ENCODE data around the gene MCRS1.
"Not testable (repeated sequence)": the region's sequence is repeated elsewhere in the genome, so short reads cannot be mapped to it uniquely, and the experiment has no call there.

MCRS1 gene

GRCh38 chr12:49539406-49540228 is 28.3 kb downstream of the MCRS1 start:
- DNase-seq, result no peak

DNA sequence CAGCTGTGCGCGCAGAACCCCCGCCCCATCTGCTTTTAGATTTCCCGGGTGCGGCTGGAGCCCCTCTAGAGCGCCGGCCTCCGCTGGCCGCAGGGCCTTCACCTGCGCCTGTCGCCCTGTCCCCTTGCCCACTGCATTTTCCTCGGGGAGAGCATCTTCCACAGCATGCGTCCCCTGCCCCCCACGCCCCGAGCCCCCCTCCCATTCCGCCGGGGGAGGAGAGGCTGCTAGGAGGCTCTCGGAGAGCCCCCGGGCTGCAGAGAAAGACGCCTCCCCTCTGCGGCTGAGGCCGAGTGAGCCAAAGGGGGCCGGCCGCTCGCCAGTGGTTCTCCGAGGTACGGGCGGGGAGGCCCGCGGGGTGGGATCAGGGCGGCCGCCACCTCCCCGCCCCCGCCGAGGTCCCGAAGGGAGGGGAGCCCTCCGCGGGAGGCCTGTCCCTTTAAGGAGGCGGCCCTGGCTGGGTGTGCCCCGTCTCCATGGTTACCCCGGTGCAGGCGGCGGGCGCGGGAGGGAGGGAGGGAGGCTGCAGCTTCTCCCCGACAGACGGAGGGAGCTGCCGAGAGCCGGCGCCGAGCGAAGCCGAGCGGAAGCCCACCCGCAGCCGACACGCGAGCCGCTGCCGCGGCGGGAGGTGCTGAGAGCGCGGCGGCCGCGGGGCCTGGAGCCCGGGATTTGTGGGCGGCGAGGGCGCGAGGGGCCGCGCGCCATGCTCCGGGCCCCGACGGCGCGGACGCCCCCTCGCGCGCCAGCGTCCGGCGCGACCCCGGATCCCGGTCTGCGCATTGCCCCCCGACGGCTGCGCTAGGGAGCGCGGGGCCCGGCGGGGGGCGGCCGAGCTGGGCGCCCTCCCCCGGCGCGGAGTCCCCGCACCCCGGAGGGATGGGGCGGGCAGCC is 29.2 kb downstream of the MCRS1 start, which contains the start of gene KCNH3:
Gene KCNH3, plus strand, starts transcription at position 521 of the 894 bp plus-strand sequence. CDS start 387 bp downstream, outside the sequence.
- peak in 1 of 2 experiments; percentile 19 for DNase-seq

- DNase-seq, result no peak
Measured at GRCh38 chr12:49537752-49538509, 30.0 kb downstream of the MCRS1 start.

DNA sequence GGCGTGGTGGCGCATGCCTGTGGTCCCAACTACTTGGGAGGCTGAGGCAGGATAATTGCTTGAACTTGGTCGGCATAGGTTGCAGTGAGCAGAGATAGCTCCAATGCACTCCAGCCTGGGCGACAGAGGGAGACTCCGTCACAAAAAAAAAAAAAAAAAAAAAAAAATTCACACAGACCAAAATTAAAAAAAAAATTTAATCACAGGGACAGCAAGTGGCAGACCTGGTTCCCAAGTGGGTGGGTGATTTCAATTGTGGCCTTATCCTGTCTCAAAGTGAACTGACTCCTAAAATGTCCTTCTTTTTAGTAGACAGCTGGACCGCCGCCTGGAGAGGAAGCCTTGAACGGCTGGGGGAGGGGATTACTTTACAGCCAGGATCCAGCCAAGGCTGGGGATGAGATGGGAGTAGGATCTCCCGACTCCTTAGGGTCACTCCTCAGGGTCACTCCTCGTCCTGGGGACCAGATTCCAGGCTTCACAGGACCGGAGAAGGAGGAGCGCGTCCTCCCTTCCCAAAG is 30.7 kb downstream of the MCRS1 start:
- DNase-seq, result no peak

- DNase-seq, result no peak
Measured at GRCh38 chr12:49536526-49537071, 31.3 kb downstream of the MCRS1 start.

GRCh38 chr12:49535921-49536525 is 31.9 kb downstream of the MCRS1 start:
- DNase-seq, result no peak

DNA sequence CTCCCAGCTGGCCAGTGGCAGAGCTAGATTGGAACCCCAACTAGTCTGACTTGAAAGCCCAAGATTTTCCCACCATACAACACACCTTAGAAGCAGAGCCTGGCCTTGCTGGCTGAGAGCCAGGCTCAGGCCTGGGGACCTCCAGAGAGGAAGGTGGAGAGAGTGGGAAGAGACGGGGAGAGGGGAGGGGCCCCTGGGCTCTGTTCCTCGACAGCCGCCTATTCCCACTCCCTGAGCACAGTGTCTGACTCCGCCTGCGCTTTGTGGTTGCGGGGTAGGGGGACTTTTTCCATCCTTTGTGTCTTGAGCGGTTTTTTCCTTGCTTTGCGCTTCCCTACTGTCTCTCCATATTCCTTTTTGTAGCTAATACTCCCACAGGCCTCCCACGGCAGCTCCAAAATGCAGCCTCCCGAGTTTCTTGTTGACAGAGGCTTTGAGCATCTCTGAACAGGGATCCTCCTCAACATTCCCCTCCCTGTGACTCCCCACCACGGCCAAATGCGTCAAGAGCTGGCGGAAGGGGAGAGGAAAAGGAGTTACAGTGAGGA is 33.1 kb downstream of the MCRS1 start:
- DNase-seq, result no peak

- DNase-seq, result not testable (repeated sequence)
Measured at GRCh38 chr12:49534122-49534521, 33.8 kb downstream of the MCRS1 start.

- DNase-seq, result no peak
Measured at GRCh38 chr12:49533331-49533730, 34.6 kb downstream of the MCRS1 start.

GRCh38 chr12:49531745-49532144 is 36.2 kb downstream of the MCRS1 start:
- DNase-seq, result no peak

GRCh38 chr12:49529414-49529813 is 38.5 kb downstream of the MCRS1 start:
- no peak for DNase-seq

- DNase-seq, result no peak
Measured at GRCh38 chr12:49527361-49528130, 40.4 kb downstream of the MCRS1 start.

DNA sequence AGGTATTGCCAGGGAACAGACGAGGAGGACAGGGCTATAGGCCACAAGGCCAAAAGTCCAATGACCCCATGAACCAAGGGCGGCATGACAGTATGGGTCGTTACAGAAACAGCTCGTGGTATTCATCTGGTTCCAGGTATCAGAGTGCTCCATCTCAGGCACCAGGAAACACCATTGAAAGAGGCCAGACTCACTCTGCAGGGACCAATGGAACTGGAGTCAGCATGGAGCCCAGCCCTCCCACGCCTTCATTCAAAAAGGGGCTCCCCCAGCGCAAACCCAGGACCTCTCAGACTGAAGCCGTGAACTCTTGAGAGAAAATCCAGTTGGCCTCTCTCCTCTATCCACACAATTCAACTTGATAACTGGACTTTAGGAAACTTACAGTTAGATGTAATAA is 42.0 kb downstream of the MCRS1 start:
- DNase-seq, result no peak

GRCh38 chr12:49524660-49525324 is 43.1 kb downstream of the MCRS1 start:
- DNase-seq, result no peak

GRCh38 chr12:49521389-49521788 is 46.6 kb downstream of the MCRS1 start:
- DNase-seq, result no peak

DNA sequence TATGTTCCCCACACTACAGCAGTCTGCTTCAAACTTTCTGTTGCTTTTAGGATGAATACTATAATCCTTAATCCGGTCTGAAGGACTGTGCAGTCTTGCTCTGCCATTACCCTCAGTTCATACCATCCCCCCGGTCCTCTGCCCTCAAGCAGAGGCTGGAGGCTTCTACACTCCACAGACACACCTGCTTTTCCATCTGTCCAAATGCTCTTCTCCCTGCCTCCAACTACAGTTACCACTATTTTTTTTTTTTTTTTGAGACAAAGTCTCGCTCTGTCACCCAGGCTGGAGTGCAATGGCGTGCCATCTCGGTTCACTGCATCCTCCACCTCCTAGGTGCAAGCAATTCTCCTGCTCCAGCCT is 48.4 kb downstream of the MCRS1 start:
- no peak for DNase-seq

- no peak for DNase-seq
Measured at GRCh38 chr12:49518914-49519573, 48.9 kb downstream of the MCRS1 start.

GRCh38 chr12:49515266-49515665 is 52.7 kb downstream of the MCRS1 start:
- no peak for DNase-seq

GRCh38 chr12:49512546-49512945 is 55.4 kb downstream of the MCRS1 start:
- no peak for DNase-seq

- DNase-seq, result no peak
Measured at GRCh38 chr12:49511410-49511809, 56.5 kb downstream of the MCRS1 start.
